Kidney epithelial cell (primary cell): ENCODE results near the gene APBB2. TPM values are rescaled to one million over a fixed set of nuclear protein-coding genes. Genes with fewer than 3 reads are reported as not detected.
"Not testable (repeated sequence)": the region's sequence is repeated elsewhere in the genome, so short reads cannot be mapped to it uniquely, and the experiment has no call there.

ENCODE experiments used
- DNase-seq: peaks from one replicate; pipeline ENCODE4 v3.0.0-alpha.2; 2010; ENCODE audit warnings: low read depth
- H3K27me3 ChIP-seq: 2 replicates; pipeline ENCODE4 v1.6.0; 2011; ENCODE audit warnings: low read length; ENCODE audit not compliant: control insufficient read depth, insufficient read depth
- H3K36me3 ChIP-seq: 2 replicates; pipeline ENCODE4 v1.5.1; 2011; ENCODE audit warnings: low read length; ENCODE audit not compliant: control insufficient read depth, insufficient read depth
- H3K4me3 ChIP-seq: 2 replicates; pipeline ENCODE4 v1.5.1; 2011; ENCODE audit warnings: low read depth, mild to moderate bottlenecking, control low read depth, low read length
- total RNA-seq: library from RNA; depleted of rRNA; stranded (reverse); fragments of >200 nt; gene quantifications from 2 replicates; pipeline ENCODE4 v1.2.3, GENCODE V29; 2015
- TF ChIP-seq, protein P1 (sequence below): IDR thresholded peaks from 2 replicates; pipeline ENCODE4 v1.5.1; 2011; ENCODE audit warnings: mild to moderate bottlenecking, moderate library complexity, low read length, control low read depth, inconsistent platforms; ENCODE audit not compliant: insufficient read depth, poor library complexity, severe bottlenecking

The APBB2 gene
- total RNA-seq, 1 donor from 2014 or later = 52.0 TPM

- no peak for DNase-seq
Observed at GRCh38 chr4:40825014-40825838, 389.1 kb downstream of the APBB2 start.

DNA sequence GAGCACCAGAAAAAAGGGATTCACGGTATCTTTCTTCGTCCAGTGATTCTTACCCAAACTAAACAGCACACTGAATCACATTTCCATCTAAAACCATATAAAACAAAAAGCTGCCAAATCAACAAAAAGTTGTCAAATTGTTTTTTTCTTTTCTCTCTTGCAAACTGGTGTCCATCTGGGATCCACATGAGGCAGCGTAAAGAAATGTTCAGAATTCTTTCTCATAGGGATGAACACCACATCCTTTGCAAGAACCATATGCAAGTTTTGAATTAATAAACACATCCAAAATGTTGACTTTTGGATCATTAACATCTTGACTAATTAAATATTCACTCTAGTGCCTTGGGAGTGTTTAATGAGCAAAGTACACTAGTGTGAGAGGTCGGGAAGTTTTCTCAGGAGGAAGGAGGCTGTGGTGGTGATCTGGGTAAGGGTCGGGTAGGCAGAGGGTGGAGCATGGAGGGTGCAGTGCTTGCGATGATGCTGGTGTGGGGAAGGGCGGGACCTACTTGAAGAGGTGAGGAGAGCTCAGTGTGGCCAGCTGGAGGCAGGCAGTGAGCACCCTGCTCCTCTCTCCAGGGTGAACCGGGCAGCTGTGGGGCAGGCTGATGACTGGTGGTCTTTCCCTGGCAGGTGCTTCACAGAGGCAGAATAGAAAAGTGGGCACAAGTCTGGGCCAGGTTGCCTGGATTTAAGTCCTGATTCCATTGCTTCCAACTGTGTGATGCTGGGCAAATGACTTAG is 391.7 kb downstream of the APBB2 start:
- Histone ChIP-seq H3K36me3 (peaks cover 5% of the 10 kb centered on the region), H3K4me3 (no peak overlapping the region), H3K27me3 (no peaks in the 10 kb centered on the region)
- TF ChIP-seq, protein P1, sequence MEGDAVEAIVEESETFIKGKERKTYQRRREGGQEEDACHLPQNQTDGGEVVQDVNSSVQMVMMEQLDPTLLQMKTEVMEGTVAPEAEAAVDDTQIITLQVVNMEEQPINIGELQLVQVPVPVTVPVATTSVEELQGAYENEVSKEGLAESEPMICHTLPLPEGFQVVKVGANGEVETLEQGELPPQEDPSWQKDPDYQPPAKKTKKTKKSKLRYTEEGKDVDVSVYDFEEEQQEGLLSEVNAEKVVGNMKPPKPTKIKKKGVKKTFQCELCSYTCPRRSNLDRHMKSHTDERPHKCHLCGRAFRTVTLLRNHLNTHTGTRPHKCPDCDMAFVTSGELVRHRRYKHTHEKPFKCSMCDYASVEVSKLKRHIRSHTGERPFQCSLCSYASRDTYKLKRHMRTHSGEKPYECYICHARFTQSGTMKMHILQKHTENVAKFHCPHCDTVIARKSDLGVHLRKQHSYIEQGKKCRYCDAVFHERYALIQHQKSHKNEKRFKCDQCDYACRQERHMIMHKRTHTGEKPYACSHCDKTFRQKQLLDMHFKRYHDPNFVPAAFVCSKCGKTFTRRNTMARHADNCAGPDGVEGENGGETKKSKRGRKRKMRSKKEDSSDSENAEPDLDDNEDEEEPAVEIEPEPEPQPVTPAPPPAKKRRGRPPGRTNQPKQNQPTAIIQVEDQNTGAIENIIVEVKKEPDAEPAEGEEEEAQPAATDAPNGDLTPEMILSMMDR = no peak
- no peak for DNase-seq

More at GRCh38 chr4:40825014-40825838, 389.1 kb downstream of the APBB2 start:
- no peak overlapping the region for H3K4me3 ChIP-seq
- no peaks in the 10 kb centered on the region for H3K27me3 ChIP-seq
- TF ChIP-seq, protein P1 = no peak
- H3K36me3 ChIP-seq = peaks cover 3% of the 10 kb centered on the region

DNA sequence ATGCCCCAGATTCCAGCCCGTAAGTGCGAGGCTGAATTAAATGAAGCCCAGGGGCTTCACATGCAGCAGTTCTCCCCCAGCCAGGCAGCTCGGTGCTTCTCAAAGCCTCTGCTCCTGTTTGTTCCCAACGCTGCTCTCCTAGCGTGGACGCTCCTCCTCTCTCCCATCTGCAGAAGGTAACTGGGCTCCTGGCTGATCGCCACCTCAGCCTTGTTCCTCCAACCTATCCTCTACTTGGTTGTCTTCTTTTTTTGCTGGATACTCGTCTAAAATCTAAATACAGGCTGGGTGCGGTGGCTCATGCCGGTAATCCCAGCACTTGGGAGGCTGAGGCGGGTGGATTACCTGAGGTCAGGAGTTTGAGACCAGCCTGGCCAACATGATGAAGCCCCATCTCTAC is 394.2 kb downstream of the APBB2 start:
- Histone ChIP-seq H3K36me3 (peaks cover 3% of the 10 kb centered on the region), H3K27me3 (no peaks in the 10 kb centered on the region), H3K4me3 (no peak overlapping the region)
- no peak for DNase-seq
- TF ChIP-seq, protein P1 = no peak

DNA sequence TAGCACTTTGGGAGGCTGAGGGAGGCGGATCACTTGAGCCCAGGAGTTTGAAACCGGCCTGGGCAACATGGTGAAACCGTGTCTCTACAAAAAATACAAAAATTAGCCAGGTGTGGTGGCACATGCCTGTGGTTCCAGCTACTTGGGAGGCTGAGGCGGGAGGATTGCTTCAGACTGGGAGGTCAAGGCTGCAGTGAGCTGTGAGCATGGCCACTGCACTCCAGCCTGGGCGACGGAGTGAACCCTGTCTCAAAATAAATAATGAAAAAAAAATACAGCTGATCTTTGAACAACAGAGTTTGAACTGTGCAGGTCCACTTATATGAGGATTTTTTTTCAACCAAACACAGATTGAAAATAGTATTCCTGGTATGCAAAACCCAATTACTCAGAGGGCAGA is 397.2 kb downstream of the APBB2 start:
- H3K27me3 ChIP-seq, H3K4me3 ChIP-seq, H3K36me3 ChIP-seq, DNase-seq: not testable (repeated sequence)

GRCh38 chr4:40812856-40813255 is 401.5 kb downstream of the APBB2 start:
- TF ChIP-seq, protein P1 = no peak
- no peak overlapping the region for H3K4me3 ChIP-seq
- DNase-seq = no peak
- no peaks in the 10 kb centered on the region for H3K36me3 ChIP-seq
- no peaks in the 10 kb centered on the region for H3K27me3 ChIP-seq

DNA sequence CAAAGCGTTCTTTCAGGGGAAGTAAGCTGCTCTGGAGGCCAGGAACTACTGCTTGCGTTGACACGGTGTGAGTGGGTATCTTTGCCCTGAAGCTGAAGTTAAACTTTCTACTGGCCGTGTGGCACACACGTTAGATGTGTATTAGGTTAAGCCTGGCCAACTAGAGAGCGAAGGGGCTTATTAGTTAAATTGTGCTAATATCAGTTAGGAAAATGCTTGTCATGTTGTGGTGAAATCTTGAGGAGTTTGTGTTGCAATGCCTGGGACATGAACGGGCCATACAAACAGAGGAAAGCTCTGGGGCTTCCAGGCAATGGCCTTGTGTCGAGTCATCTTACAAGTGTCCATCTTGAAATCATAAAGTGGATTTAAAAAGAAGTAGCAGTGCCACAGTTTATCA is 402.0 kb downstream of the APBB2 start:
- Histone ChIP-seq H3K36me3 (no peaks in the 10 kb centered on the region), H3K4me3 (no peak overlapping the region), H3K27me3 (no peaks in the 10 kb centered on the region)
- DNase-seq = no peak
- TF ChIP-seq, protein P1 = no peak
